GM21529 (cell line): ENCODE measurements around the gene GRIP1.

Experiments used
- ATAC-seq: cut with Tn5 transposase; IDR thresholded peaks from one replicate; pipeline ENCODE4 v1.9.1; 2021; ENCODE audit not compliant: unreplicated experiment

Gene GRIP1

GRCh38 chr12:66694666-66695613, 16.1 kb upstream of the GRIP1 start:
- ATAC-seq = no peak

GRCh38 chr12:66693901-66694513, 15.1 kb upstream of the GRIP1 start:
- peak; percentile 81 for ATAC-seq

- ATAC-seq = no peak
Observed at GRCh38 chr12:66692986-66693385, 14.1 kb upstream of the GRIP1 start.

GRCh38 chr12:66692170-66692569, 13.3 kb upstream of the GRIP1 start:
- ATAC-seq = no peak

- ATAC-seq = peak; percentile 82
Observed at GRCh38 chr12:66688846-66689439, 10.1 kb upstream of the GRIP1 start.

- ATAC-seq = no peak
Observed at GRCh38 chr12:66684222-66684621, 5.3 kb upstream of the GRIP1 start.

GRCh38 chr12:66683822-66684221, 4.9 kb upstream of the GRIP1 start:
- no peak for ATAC-seq

- ATAC-seq = no peak
Observed at GRCh38 chr12:66683073-66683472, 4.2 kb upstream of the GRIP1 start.

GRCh38 chr12:66679461-66680084, 697 bp upstream of the GRIP1 start:
- no peak for ATAC-seq

- ATAC-seq = no peak
Observed at GRCh38 chr12:66676241-66676640, 2.6 kb downstream of the GRIP1 start.

GRCh38 chr12:66674495-66675122, 4.3 kb downstream of the GRIP1 start:
- ATAC-seq = no peak

- ATAC-seq = no peak
Observed at GRCh38 chr12:66669541-66669940, 9.3 kb downstream of the GRIP1 start.

- no peak for ATAC-seq
Observed at GRCh38 chr12:66668311-66668710, 10.6 kb downstream of the GRIP1 start.

GRCh38 chr12:66667906-66668305, 11.0 kb downstream of the GRIP1 start:
- no peak for ATAC-seq

GRCh38 chr12:66666481-66666880, 12.4 kb downstream of the GRIP1 start:
- no peak for ATAC-seq

- ATAC-seq = no peak
Observed at GRCh38 chr12:66665435-66665985, 13.4 kb downstream of the GRIP1 start.

- no peak for ATAC-seq
Observed at GRCh38 chr12:66664076-66664475, 14.8 kb downstream of the GRIP1 start.

GRCh38 chr12:66663611-66664010, 15.3 kb downstream of the GRIP1 start:
- ATAC-seq = no peak

- ATAC-seq = no peak
Observed at GRCh38 chr12:66662729-66663128, 16.1 kb downstream of the GRIP1 start.

GRCh38 chr12:66662179-66662578, 16.7 kb downstream of the GRIP1 start:
- ATAC-seq = peak; percentile 65

GRCh38 chr12:66661357-66661756, 17.5 kb downstream of the GRIP1 start:
- ATAC-seq = no peak
